PC-9 (cell line): Measurements from ENCODE around the gene MSI2. TPM values are rescaled to one million over a fixed set of nuclear protein-coding genes. Genes with fewer than 3 reads are reported as not detected.

Experiments used
- BruUV-seq: library from RNA; stranded (reverse); fragments of 400-500 nt; replicated peaks from 2 replicates; lab custom pipeline; 2021; lab: Mats Ljungman, UMichigan
- CTCF ChIA-PET: fragments of 300-600 bp; sonication (Branson Sonifier 250); formaldehyde crosslinking; loops from one replicate; lab custom pipeline; 2022; ENCODE audit warnings: antibody characterized with exemption; lab: Charles Lee
- POLR2A ChIA-PET: fragments of 300-600 bp; sonication (Branson Sonifier 250); formaldehyde crosslinking; loops from one replicate; lab custom pipeline; 2022; ENCODE audit warnings: antibody characterized with exemption; ENCODE audit not compliant: unreplicated experiment; lab: Charles Lee
- DNase-seq, 2 experiments: peaks; one replicate each; pipeline versions ENCODE4 v3.0.0 to v3.0.0-alpha.2; 2015 to 2022; ENCODE audit warnings: mixed read lengths in 1 of 2
- H2AFZ ChIP-seq: fragments of 200-600 bp; sonication (generic); 2 replicates; pipeline ENCODE4 v1.8.1; 2017; ENCODE audit warnings: antibody characterized with exemption
- H3F3A ChIP-seq: fragments of 200-600 bp; sonication (generic); 2 replicates; pipeline ENCODE4 v1.8.1; 2017; ENCODE audit warnings: antibody characterized with exemption, mild to moderate bottlenecking, low read depth; ENCODE audit not compliant: insufficient read depth
- H3K27ac ChIP-seq: fragments of 200-600 bp; sonication (generic); 2 replicates; pipeline ENCODE4 v1.6.1; 2016; ENCODE audit warnings: mixed run types
- H3K27me3 ChIP-seq: fragments of 200-600 bp; sonication (generic); 2 replicates; pipeline ENCODE4 v1.6.1; 2016; ENCODE audit warnings: low read depth, mixed run types; ENCODE audit not compliant: insufficient read depth
- H3K36me3 ChIP-seq: fragments of 200-600 bp; sonication (generic); 2 replicates; pipeline ENCODE4 v1.6.1; 2016; ENCODE audit warnings: low read depth, mixed run types
- H3K4me1 ChIP-seq: fragments of 200-600 bp; sonication (generic); replicated peaks from 2 replicates; pipeline ENCODE4 v1.6.1; 2016; ENCODE audit warnings: mixed run types; ENCODE audit not compliant: insufficient read depth
- H3K4me2 ChIP-seq: fragments of 200-600 bp; sonication (generic); 2 replicates; pipeline ENCODE4 v1.6.1; 2017; ENCODE audit warnings: mixed run types
- H3K4me3 ChIP-seq: fragments of 200-600 bp; sonication (generic); 2 replicates; pipeline ENCODE4 v1.6.1; 2016; ENCODE audit warnings: mixed run types
- H3K79me2 ChIP-seq: fragments of 200-600 bp; sonication (generic); 2 replicates; pipeline ENCODE4 v1.6.1; 2017; ENCODE audit warnings: low read depth, mixed run types
- H3K9me2 ChIP-seq: fragments of 200-600 bp; sonication (generic); 2 replicates; pipeline ENCODE4 v1.8.1; 2017; ENCODE audit warnings: mild to moderate bottlenecking; ENCODE audit not compliant: insufficient read depth
- H3K9me3 ChIP-seq: fragments of 200-600 bp; sonication (generic); 2 replicates; pipeline ENCODE4 v1.8.1; 2016; ENCODE audit warnings: low read depth; ENCODE audit not compliant: insufficient read depth
- H4K20me1 ChIP-seq: fragments of 200-600 bp; sonication (generic); 2 replicates; pipeline ENCODE4 v1.8.1; 2017; ENCODE audit not compliant: insufficient read depth
- EZH2 ChIP-seq: fragments of 200-600 bp; sonication (generic); IDR thresholded peaks from 2 replicates; pipeline ENCODE4 v1.8.0; 2017; ENCODE audit warnings: antibody characterized with exemption, low read depth
- intact Hi-C: fragments of 100-400 bp; cut with micrococcal nuclease; formaldehyde crosslinking; loops from one replicate; pipeline ENCODE4 v1.10.0; 2022; ENCODE audit not compliant: unreplicated experiment
- total RNA-seq: library from RNA; stranded (reverse); gene quantifications from 2 replicates; pipeline ENCODE4 v1.2.3, GENCODE V29; 2021
- TF ChIP-seq, protein P1 (sequence below): fragments of 200-600 bp; sonication (generic); conservative IDR thresholded peaks from 2 replicates; pipeline ENCODE4 v1.6.1; 2017; ENCODE audit warnings: mixed run types, antibody characterized with exemption, mild to moderate bottlenecking, moderate library complexity

Gene MSI2
- total RNA-seq, 1 experiment from 2014 or later: 15.7 TPM

DNA sequence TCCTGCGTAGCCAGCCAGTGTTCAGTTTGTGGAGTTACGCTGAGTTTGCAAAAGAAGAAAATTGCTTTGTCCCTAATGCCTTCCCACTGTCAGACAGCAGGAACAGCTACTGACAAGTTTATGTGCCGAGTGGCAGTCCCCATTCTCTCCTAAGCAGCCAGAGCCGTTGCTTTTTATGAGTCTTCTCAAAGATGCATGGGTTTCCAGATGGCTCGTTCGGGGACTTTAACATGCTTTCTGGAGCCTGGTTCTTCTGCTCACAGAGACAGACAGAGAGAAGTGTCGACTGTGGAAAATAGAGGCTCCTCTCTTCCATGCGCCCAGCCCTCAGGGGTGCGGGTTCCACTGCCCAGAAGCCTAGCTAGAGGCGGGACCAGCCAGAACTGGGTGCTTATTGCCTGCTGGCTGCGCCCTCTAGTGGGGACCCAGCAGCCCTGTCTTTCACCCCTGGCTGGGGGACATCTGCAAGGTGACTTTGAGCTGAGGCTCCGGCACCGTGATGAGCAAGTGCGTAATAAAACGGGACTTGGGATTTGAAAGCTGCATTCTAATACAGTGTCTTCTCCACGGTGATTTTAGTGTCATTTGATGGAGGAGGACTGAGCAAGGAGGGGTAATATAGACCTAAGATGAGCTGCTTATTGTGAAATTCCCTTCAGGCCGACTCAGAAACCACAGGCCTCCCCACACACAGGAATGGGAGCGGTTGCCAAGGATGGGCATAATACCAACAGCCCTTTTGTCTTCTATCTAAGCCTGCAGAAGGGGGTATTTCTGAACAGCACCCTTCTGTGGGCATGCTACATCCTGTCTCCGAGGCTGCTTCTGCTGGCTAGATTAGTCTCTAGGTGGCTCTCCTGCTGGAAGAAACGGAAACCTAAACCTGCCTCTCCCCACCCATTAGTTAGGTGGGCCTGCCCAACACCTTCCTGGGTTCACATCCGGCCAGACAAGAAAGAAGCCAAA, 415.6 kb downstream of the MSI2 start:
- no peaks in the 10 kb centered on the region for H3K79me2 ChIP-seq
- no peaks in the 10 kb centered on the region for H3K9me2 ChIP-seq
- H2AFZ ChIP-seq: no peak overlapping the region
- peak in 1 of 2 experiments; percentile 44 for DNase-seq
- no peaks in the 10 kb centered on the region for H3K9me3 ChIP-seq
- no peak overlapping the region for H3K4me3 ChIP-seq
- no peaks in the 10 kb centered on the region for H3F3A ChIP-seq
- TF ChIP-seq, protein P1, sequence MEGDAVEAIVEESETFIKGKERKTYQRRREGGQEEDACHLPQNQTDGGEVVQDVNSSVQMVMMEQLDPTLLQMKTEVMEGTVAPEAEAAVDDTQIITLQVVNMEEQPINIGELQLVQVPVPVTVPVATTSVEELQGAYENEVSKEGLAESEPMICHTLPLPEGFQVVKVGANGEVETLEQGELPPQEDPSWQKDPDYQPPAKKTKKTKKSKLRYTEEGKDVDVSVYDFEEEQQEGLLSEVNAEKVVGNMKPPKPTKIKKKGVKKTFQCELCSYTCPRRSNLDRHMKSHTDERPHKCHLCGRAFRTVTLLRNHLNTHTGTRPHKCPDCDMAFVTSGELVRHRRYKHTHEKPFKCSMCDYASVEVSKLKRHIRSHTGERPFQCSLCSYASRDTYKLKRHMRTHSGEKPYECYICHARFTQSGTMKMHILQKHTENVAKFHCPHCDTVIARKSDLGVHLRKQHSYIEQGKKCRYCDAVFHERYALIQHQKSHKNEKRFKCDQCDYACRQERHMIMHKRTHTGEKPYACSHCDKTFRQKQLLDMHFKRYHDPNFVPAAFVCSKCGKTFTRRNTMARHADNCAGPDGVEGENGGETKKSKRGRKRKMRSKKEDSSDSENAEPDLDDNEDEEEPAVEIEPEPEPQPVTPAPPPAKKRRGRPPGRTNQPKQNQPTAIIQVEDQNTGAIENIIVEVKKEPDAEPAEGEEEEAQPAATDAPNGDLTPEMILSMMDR: peak; percentile 91
- no peak for TF ChIP-seq EZH2
- H4K20me1 ChIP-seq: no peaks in the 10 kb centered on the region
- no peak overlapping the region for H3K4me2 ChIP-seq
- no peaks in the 10 kb centered on the region for H3K4me1 ChIP-seq
- no TSS peak for BruUV-seq
- ChIA-PET CTCF (interaction anchor here (0.6 to 1.1 kb wide), 7 partner anchors 19 to 447 kb away, joined by 3 to 23 read pairs (median 5); no protein-coding TSS in a partner anchor), POLR2A (no interaction called here)
- peaks cover 3% of the 10 kb centered on the region; the same call in 1 of the 2 replicates for H3K27me3 ChIP-seq
- intact Hi-C loops: loop anchor here (1.0 to 10.0 kb wide), 5 partner anchors 74 to 537 kb away; no protein-coding TSS in a partner anchor
- no peak overlapping the region for H3K27ac ChIP-seq
- H3K36me3 ChIP-seq: no peaks in the 10 kb centered on the region

DNA sequence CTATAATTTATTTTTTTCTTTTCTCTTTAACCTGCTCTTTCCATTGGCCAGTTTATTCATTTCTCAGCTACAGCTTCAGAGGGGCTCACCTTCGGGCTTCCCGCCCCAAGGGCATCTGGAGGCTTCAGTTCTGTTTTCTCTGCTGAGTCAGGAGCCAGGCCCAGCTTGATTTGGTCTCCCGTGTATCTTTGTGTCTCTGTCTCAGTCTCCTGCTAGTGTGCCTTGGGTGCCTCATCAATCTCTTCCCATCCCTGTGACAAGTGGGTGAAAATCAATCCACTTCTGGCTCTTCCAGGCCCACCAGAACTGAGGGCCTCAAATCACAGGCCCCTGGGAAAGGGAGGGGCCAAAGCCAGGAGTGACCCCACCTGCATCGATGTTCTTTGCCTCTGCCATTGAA, 416.6 kb downstream of the MSI2 start:
- no peaks in the 10 kb centered on the region for H3K79me2 ChIP-seq
- peaks cover 3% of the 10 kb centered on the region; the same call in 1 of the 2 replicates for H3K27me3 ChIP-seq
- TF ChIP-seq, protein P1: no peak
- CTCF ChIA-PET: no interaction called here
- no peaks in the 10 kb centered on the region for H3K9me2 ChIP-seq
- no peaks in the 10 kb centered on the region for H3K4me1 ChIP-seq
- BruUV-seq: no TSS peak
- H4K20me1 ChIP-seq: no peaks in the 10 kb centered on the region
- H3K9me3 ChIP-seq: no peaks in the 10 kb centered on the region
- H3K36me3 ChIP-seq: no peaks in the 10 kb centered on the region
- DNase-seq: no peak
- H2AFZ ChIP-seq: no peak overlapping the region
- no peak overlapping the region for H3K27ac ChIP-seq
- H3F3A ChIP-seq: no peaks in the 10 kb centered on the region
- intact Hi-C loops: loop anchor here (1.0 to 10.0 kb wide), 5 partner anchors 75 to 538 kb away; no protein-coding TSS in a partner anchor
- no peak overlapping the region for H3K4me2 ChIP-seq
- no peak overlapping the region for H3K4me3 ChIP-seq
- POLR2A ChIA-PET: no interaction called here

DNA sequence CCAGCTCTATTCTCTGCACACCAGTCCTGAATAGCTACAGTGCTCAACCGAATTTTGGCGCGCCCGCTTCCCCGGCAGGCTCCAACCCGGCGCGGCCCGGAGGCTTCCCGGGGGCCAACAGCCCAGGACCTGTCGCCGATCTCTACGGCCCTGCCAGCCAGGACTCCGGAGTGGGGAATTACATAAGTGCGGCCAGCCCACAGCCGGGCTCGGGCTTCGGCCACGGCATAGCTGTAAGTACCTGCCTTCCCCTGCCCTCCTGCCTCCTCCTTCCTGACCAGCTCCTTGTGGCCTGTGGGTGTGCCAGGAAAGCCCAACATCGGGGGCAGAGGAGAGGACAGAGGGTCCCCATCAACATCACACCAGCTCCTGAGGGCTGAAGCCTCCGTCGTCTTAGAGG, 418.6 kb downstream of the MSI2 start:
- intact Hi-C loops: loop anchor here (5.0 to 10.0 kb wide), 2 partner anchors 322 to 540 kb away; no protein-coding TSS in a partner anchor
- Histone ChIP-seq H3K9me3 (no peaks in the 10 kb centered on the region), H3K27me3 (0 out of 2 replicates have a peak, but pooled peaks cover 4% of the 10 kb centered on the region), H3K79me2 (no peaks in the 10 kb centered on the region), H3K4me2 (no peak overlapping the region), H3K4me1 (no peaks in the 10 kb centered on the region), H2AFZ (no peak overlapping the region), H3K36me3 (no peaks in the 10 kb centered on the region), H4K20me1 (no peaks in the 10 kb centered on the region), H3F3A (no peaks in the 10 kb centered on the region), H3K9me2 (no peaks in the 10 kb centered on the region), H3K4me3 (no peak overlapping the region), H3K27ac (no peak overlapping the region)
- CTCF ChIA-PET: no interaction called here
- DNase-seq: no peak
- TF ChIP-seq, protein P1: no peak
- TF ChIP-seq EZH2: no peak
- no TSS peak for BruUV-seq
- POLR2A ChIA-PET: no interaction called here
